Loucy (cell line): ENCODE data around the gene TOPAZ1.

ENCODE experiments used
- H2AFZ ChIP-seq: fragments of 200-600 bp; sonication (generic); 2 replicates; pipeline ENCODE4 v1.6.0; 2016; ENCODE audit warnings: antibody characterized with exemption, mild to moderate bottlenecking, low read length, moderate library complexity
- H3F3A ChIP-seq: fragments of 200-600 bp; 2 replicates; pipeline ENCODE4 v1.6.0; 2016; ENCODE audit warnings: antibody characterized with exemption, low read depth, mild to moderate bottlenecking
- H3K27me3 ChIP-seq: fragments of 200-600 bp; sonication (generic); 2 replicates; pipeline ENCODE4 v1.6.1; 2014; ENCODE audit warnings: low read length, mild to moderate bottlenecking; ENCODE audit not compliant: insufficient read depth, poor library complexity, severe bottlenecking
- H3K36me3 ChIP-seq: fragments of 200-600 bp; sonication (generic); 2 replicates; pipeline ENCODE4 v1.6.1; 2016; ENCODE audit warnings: low read length; ENCODE audit not compliant: insufficient read depth
- H3K4me1 ChIP-seq: fragments of 200-600 bp; sonication (generic); 2 replicates; pipeline ENCODE4 v1.5.1; 2014; ENCODE audit warnings: low read length, mild to moderate bottlenecking; ENCODE audit not compliant: insufficient read depth, poor library complexity, severe bottlenecking
- H3K4me2 ChIP-seq: fragments of 200-600 bp; sonication (generic); 2 replicates; pipeline ENCODE4 v1.6.0; 2014; ENCODE audit warnings: antibody characterized with exemption, low read length, low read depth, mild to moderate bottlenecking; ENCODE audit not compliant: poor library complexity, severe bottlenecking
- H3K4me3 ChIP-seq: fragments of 200-600 bp; sonication (generic); 2 replicates; pipeline ENCODE4 v1.5.1; 2014; ENCODE audit warnings: low read length, mild to moderate bottlenecking, mixed read lengths; ENCODE audit not compliant: poor library complexity, severe bottlenecking
- H3K79me2 ChIP-seq: fragments of 200-600 bp; sonication (generic); 2 replicates; pipeline ENCODE4 v1.6.1; 2014; ENCODE audit warnings: low read length; ENCODE audit not compliant: insufficient read depth
- H3K9ac ChIP-seq: fragments of 200-600 bp; sonication (generic); 2 replicates; pipeline ENCODE4 v1.6.0; 2014; ENCODE audit warnings: mild to moderate bottlenecking, low read depth, low read length, moderate library complexity; ENCODE audit not compliant: poor library complexity, severe bottlenecking
- H3K9me2 ChIP-seq: fragments of 200-600 bp; sonication (generic); replicated peaks from 2 replicates; pipeline ENCODE4 v1.6.1; 2016; ENCODE audit warnings: low read depth, low read length, mixed read lengths
- H3K9me3 ChIP-seq: fragments of 200-600 bp; sonication (generic); 2 replicates; pipeline ENCODE4 v1.6.1; 2014; ENCODE audit warnings: mild to moderate bottlenecking, antibody characterized with exemption, low read length, low read depth; ENCODE audit not compliant: insufficient read depth
- H4K20me1 ChIP-seq: fragments of 200-600 bp; sonication (generic); 2 replicates; pipeline ENCODE4 v1.6.0; 2014; ENCODE audit warnings: antibody characterized with exemption, low read length, mild to moderate bottlenecking; ENCODE audit not compliant: insufficient read depth, poor library complexity, severe bottlenecking
- EZH2phosphoT487 ChIP-seq: fragments of 200-600 bp; IDR thresholded peaks from 2 replicates; pipeline ENCODE4 v1.6.1; 2018; ENCODE audit warnings: antibody characterized with exemption, mild to moderate bottlenecking, moderate library complexity, borderline replicate concordance
- TF ChIP-seq, protein P1 (sequence below): fragments of 200-600 bp; sonication (generic); conservative IDR thresholded peaks from 2 replicates; pipeline ENCODE4 v1.5.1; 2014; ENCODE audit warnings: mild to moderate bottlenecking, antibody characterized with exemption, low read length

TOPAZ1 gene

DNA sequence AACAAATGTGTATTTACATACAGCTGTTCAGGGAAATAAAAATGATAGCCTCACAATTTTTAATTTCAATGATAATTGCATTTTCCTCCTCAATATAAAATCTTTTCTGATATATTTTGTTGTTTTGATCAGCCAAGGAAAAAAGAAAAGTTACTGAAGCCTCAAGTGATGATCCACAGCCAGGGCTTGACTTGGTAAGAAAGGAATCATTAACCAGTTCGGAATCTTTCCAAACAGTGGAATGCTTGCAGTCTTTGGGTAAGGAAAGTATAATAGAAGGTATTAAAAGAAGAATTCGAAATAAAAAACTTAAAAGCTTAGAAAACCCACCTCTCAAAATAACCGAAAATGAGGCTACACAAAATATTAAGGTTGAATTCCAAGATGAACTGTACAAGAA lies 1.0 kb downstream of the TOPAZ1 start:
- no peak overlapping the region for H3K4me2 ChIP-seq
- H3K9ac ChIP-seq = no peak overlapping the region
- no peaks in the 10 kb centered on the region for H3K36me3 ChIP-seq
- TF ChIP-seq, protein P1, sequence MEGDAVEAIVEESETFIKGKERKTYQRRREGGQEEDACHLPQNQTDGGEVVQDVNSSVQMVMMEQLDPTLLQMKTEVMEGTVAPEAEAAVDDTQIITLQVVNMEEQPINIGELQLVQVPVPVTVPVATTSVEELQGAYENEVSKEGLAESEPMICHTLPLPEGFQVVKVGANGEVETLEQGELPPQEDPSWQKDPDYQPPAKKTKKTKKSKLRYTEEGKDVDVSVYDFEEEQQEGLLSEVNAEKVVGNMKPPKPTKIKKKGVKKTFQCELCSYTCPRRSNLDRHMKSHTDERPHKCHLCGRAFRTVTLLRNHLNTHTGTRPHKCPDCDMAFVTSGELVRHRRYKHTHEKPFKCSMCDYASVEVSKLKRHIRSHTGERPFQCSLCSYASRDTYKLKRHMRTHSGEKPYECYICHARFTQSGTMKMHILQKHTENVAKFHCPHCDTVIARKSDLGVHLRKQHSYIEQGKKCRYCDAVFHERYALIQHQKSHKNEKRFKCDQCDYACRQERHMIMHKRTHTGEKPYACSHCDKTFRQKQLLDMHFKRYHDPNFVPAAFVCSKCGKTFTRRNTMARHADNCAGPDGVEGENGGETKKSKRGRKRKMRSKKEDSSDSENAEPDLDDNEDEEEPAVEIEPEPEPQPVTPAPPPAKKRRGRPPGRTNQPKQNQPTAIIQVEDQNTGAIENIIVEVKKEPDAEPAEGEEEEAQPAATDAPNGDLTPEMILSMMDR = no peak
- no peak for TF ChIP-seq EZH2phosphoT487
- H3K79me2 ChIP-seq = no peaks in the 10 kb centered on the region
- no peaks in the 10 kb centered on the region for H3K9me2 ChIP-seq
- no peaks in the 10 kb centered on the region for H3K9me3 ChIP-seq
- H3K4me3 ChIP-seq = no peak overlapping the region
- H3K27me3 ChIP-seq = no peaks in the 10 kb centered on the region
- H4K20me1 ChIP-seq = no peaks in the 10 kb centered on the region
- H3F3A ChIP-seq = no peaks in the 10 kb centered on the region
- H2AFZ ChIP-seq = no peak overlapping the region
- peaks cover 8% of the 10 kb centered on the region for H3K4me1 ChIP-seq

DNA sequence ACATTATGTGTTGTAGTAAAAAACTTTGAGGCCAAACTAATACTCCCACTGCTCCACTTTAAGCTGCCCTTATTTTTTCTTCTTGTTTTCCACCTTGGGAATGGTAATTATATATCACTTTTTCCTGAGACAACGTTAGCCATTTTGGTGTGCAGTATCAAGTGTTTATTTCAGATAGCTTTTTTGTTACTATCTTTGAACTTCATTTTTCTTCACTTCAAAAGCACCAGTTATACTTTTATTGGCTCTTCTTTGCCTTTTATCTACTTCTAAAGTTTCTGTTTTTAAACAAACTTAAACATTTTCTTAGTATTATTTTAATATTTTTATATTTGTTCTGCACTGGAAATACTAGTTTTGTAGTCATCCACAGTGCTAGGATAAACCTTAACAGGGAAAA lies 6.5 kb downstream of the TOPAZ1 start:
- Histone ChIP-seq H3K27me3 (no peaks in the 10 kb centered on the region), H3K79me2 (no peaks in the 10 kb centered on the region), H3K36me3 (no peaks in the 10 kb centered on the region), H4K20me1 (no peaks in the 10 kb centered on the region), H3F3A (no peaks in the 10 kb centered on the region), H3K4me3 (no peak overlapping the region), H2AFZ (no peak overlapping the region), H3K9ac (no peak overlapping the region), H3K4me1 (no peaks in the 10 kb centered on the region), H3K9me2 (no peaks in the 10 kb centered on the region), H3K9me3 (peaks cover 5% of the 10 kb centered on the region; the same call in 1 of the 2 replicates), H3K4me2 (no peak overlapping the region)
- no peak for TF ChIP-seq EZH2phosphoT487
- TF ChIP-seq, protein P1 = no peak

DNA sequence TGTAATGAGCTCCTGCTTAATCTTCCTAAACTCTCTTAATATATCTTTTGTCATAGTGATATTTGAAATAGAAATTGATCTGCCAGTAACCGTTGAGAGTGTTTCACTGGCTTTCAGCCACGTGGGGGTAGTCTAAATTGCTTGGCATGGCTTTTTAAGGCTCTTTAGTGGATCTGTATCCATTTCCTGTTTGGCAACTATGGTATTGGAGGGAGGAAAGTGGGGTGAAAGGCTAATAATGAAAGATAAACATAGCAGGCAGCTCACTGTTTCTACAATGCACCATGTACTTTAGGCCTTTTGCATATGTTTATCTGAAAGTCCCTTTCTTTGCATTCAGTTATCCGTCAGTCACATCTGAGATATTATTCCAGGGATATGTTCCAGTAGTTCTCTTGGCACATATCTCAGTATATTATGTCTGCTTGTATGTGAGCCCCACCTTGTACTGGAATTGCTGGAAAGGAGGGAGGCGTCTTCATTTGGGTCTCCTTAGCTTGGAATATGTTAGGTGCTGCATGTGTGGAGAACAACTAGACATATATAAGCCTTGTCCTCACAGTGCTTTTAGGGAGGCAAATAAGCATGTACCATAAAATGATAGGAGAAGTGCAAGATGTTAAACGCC lies 10.8 kb downstream of the TOPAZ1 start:
- H3K9ac ChIP-seq = no peak overlapping the region
- H3K79me2 ChIP-seq = no peaks in the 10 kb centered on the region
- H3K9me3 ChIP-seq = peaks cover 5% of the 10 kb centered on the region; the same call in 1 of the 2 replicates
- no peak overlapping the region for H3K4me2 ChIP-seq
- no peaks in the 10 kb centered on the region for H4K20me1 ChIP-seq
- H3F3A ChIP-seq = no peaks in the 10 kb centered on the region
- H3K27me3 ChIP-seq = no peaks in the 10 kb centered on the region
- H3K4me1 ChIP-seq = peaks cover 4% of the 10 kb centered on the region
- H3K4me3 ChIP-seq = no peak overlapping the region
- H2AFZ ChIP-seq = no peak overlapping the region
- no peaks in the 10 kb centered on the region for H3K36me3 ChIP-seq
- TF ChIP-seq, protein P1 = no peak
- TF ChIP-seq EZH2phosphoT487 = no peak
- no peaks in the 10 kb centered on the region for H3K9me2 ChIP-seq
